NCI-H2196 (cell line): ENCODE data around the gene FBLIM1.

Experiments
- DNase-seq: peaks from one replicate; lab custom pipeline; 2025; ENCODE audit not compliant: unreplicated experiment; lab: John Stamatoyannopoulos, UW

FBLIM1 gene

DNA sequence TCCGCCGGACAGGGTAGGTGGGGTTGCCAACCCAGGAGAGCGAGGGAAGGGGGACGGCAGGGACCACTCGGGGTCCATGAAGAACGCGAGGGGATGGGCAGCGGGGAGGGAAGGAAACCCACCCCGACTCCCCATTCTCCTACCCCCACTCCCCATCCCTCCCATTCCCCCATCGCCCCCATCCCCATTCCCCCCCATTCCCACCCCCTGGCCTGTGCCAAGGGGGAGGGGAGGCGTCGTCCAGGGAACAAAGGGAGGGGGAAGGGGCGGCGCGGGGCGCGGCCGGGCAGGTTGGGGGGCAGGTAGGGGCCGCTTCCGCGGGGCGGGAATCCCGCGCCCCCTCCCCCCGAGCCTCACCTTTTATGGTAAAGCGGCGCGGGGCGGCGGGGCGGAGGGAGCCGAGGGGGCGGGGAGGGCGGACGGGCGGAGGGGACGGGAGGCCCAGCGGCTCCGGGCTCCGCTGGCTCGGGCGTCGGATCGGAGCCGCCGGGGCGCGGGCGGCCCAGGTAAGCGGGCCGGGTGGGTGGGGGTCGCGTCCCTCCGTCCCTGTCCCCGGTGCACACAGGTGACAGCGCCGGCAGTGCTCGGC lies at the start of gene FBLIM1:
FBLIM1 (plus strand) TSS at position 453 of the 589 bp plus-strand sequence. CDS start 6,189 bp downstream, outside the sequence.
- no peak for DNase-seq

GRCh38 chr1:15709226-15709625 lies 49.4 kb upstream of the FBLIM1 start:
- DNase-seq, result no peak

DNA sequence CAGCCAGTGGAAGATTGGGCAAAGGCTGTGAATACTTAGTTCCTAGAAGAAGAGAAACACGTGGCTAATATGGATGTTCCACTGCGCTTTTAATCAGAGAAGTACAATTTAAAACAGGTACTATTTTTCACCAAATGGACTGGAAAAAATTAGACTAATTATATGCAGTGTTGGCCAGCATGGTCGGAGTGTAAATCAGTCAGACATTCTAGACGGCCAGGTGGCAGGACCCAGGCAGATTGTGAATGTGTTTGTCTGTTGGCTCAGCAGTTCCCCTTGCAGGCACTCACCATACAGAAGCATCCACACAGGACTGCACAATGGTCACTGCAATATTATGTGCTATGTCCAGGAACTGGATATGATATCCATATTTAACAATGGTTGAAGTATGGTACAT lies 46.4 kb upstream of the FBLIM1 start:
- DNase-seq, result no peak

DNA sequence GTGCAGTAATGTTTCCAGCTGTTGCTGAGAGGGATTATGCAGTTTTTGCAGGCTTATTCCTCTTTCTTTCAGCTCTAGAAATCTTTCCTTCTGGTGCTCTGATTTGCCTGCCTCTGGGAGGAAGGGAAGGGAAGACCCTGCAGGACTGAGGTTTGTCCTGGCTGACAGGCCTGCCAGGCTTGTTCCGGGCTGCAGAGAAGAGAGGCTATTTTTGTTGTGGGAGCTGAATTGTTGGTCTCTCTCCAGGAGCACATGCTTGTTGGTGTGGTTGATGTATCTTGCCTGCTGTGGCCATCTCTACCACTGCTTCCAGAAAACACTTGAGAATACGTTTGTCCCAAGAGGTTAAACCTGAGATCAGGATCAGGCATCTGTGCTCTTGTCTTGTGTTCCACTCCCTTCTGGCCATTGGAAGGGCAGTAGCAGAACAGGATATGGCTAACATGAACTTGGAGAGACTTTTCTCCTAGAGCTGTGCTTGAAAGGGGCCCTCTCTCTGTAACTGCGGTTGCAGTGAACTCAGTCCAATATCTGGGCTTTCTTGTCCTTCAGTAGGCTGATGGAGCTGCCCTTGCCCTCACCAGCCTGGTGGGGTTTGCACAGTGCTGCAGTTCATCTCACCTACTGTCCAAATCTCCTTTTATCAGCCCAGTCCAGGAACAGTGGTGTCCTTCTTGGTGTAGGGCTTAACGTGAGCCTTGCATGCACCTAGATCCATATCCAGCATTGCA lies 44.0 kb upstream of the FBLIM1 start:
- no peak for DNase-seq

GRCh38 chr1:15717418-15718125 lies 41.0 kb upstream of the FBLIM1 start:
- peak; percentile 26 for DNase-seq

GRCh38 chr1:15718199-15718601 lies 40.4 kb upstream of the FBLIM1 start:
- DNase-seq, result no peak

DNA sequence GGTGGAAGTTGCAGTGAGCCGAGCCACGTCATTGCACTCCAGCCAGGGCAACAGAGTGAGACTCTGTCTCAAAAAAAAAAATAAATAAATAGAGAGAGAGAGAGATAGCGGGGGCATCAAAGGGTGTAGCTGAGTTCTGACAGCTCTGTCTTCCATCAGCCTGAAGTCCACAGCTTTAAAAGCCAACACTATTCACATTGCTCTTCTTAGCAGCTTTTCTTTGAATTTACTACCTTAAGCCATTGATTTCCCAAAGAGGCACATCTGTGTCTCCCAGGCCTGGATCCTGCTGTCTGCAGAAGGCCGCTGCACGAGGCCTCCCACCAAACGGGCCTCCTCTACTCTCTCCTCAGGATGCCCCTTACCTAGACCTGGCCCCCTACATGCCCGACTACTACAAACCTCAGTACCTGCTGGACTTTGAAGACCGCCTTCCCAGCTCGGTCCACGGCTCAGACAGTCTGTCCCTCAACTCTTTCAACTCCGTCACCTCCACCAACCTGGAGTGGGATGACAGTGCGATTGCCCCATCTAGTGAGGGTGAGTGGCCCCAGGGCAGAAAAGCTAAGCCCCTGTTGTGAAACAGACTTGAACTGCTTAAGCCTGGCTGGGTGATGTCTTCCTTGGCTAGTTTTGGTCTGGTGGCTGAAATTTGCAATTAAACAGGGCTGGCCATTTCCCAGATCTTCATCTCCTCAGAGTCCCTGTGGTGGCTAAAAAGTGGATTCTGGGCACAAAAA lies 39.0 kb upstream of the FBLIM1 start:
- no peak for DNase-seq

DNA sequence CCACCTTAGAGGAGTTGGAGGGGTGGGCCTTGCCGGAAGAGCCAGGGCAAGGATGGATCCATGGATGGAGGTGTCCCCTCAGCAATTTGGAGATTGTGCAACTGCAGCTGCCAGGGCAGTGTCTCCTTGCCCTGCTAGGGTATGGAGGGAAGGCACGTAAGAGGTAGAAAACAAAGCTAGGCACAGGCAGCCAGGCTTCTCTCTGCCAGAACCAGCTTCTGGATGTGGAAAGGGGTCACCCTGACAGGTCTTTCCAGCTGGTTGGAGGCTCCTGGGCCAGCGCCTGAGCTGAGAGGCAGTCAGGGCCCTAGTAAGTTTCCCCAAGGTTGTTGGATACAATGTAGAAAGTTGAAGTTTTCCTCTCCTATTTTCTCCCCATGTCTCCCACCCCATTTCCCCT lies 37.7 kb upstream of the FBLIM1 start:
- no peak for DNase-seq

- no peak for DNase-seq
Observed at GRCh38 chr1:15722411-15722810, 36.2 kb upstream of the FBLIM1 start.

DNA sequence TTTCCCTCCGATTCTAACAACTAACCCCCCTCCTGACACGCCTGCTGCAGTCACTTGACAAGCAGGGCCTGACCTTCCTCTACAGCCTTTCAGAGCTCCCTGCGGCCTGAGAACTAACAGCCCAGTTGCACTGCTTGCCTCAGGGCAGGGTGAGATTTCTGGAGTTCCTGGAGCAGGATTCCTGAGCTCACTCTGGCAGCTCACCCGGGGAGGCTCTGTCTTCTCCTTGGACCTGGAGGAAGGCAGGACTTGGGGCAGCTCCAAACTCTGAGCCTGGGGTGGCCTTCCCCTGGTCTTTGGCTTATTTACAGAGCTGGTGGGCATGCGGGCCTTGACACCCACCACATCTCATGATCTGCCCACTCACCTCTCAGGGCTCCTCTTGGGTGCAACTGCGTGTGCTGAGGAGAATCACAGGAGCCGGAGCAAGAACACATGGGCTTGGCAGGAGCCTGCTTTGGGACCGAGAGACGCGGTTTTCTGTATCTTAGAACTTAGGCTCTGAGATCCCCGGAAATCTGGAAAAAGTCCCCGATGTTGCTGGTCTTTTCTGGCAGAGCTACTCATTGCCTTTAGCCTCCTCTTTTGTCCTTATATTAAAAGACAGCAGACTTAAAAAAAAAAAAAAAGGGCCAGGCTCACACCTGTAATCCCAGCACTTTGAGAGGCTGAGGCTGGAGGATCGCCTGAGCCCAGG lies 35.6 kb upstream of the FBLIM1 start:
- no peak for DNase-seq

DNA sequence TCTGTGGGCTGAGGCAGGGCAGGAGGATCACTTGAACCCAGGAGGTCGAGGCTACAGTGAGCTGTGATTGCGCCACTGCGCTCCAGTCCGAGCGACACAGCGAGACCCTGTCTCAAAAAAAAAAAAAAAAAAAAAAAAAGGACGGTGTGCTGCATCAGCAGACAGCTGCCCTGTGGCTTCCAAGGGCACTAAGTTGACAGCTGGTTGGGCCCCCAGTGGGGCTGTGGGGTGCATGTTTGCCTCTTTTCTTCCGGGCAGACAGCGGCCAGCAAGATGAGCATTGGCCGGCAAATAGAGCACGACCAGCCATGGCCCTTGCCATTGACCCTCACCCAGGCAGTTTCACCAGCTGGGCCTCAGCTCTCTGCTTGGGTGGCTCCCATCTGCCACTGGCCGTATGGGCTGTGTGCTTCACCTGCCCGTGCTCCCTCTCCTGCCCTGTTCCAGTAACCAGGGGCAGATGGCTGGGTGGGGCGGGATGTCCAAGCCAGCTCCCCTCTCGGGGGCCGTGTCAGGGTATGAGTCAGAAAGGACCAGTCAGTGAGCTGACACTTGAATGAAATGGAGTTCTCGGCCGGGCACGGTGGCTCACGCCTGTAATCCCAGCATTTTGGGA lies 34.9 kb upstream of the FBLIM1 start:
- no peak for DNase-seq

GRCh38 chr1:15724949-15725880 lies 33.4 kb upstream of the FBLIM1 start:
- DNase-seq, result no peak

DNA sequence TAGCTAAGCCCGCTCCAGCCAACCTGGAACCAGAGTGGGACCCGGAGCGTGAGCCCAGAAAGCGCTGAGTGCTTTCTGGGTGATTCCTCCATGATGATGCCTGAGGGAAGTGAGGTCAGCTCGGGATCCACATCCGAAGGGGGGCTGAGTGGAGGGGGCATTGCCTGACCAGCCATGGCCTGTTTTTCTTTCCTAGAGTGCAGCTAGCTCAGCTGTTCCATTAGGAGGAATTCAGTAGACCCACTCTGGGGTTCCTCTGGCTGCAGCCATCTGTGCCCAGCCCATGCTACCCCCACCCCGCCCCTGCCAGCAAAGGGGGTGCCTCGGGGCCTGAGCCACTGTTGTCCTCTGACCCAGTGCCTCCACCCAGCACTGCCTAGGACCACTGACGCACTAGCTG lies 32.1 kb upstream of the FBLIM1 start:
- DNase-seq, result no peak

- DNase-seq, result no peak
Observed at GRCh38 chr1:15727021-15727420, 31.6 kb upstream of the FBLIM1 start.

- DNase-seq, result no peak
Observed at GRCh38 chr1:15727424-15727823, 31.2 kb upstream of the FBLIM1 start.

- no peak for DNase-seq
Observed at GRCh38 chr1:15727866-15728534, 30.6 kb upstream of the FBLIM1 start.

- no peak for DNase-seq
Observed at GRCh38 chr1:15728937-15729657, 29.5 kb upstream of the FBLIM1 start.

- DNase-seq, result no peak
Observed at GRCh38 chr1:15730423-15730822, 28.2 kb upstream of the FBLIM1 start.
